Muscle of leg (tissue), 11 donors: ENCODE data around the gene PLCD1. TPM values are rescaled to one million over a fixed set of nuclear protein-coding genes. Genes with fewer than 3 reads are reported as not detected.
A peak's percentile ranks its signal among the peaks of the same experiment; 100 is the strongest.

Source experiments
- DNase-seq: peaks from one replicate; pipeline ENCODE4 v3.0.0; 2013
- H3K27ac ChIP-seq: one replicate; pipeline ENCODE4 v1.5.1; 2013; ENCODE audit warnings: mild to moderate bottlenecking, low read length, control low read depth
- H3K27me3 ChIP-seq: one replicate; pipeline ENCODE4 v1.6.1; 2013; ENCODE audit warnings: low read length; ENCODE audit not compliant: control insufficient read depth, insufficient read depth
- H3K36me3 ChIP-seq: one replicate; pipeline ENCODE4 v1.6.1; 2013; ENCODE audit warnings: low read length; ENCODE audit not compliant: control insufficient read depth, insufficient read depth
- H3K4me1 ChIP-seq: one replicate; pipeline ENCODE4 v1.6.1; 2013; ENCODE audit warnings: low read length; ENCODE audit not compliant: control insufficient read depth, insufficient read depth
- H3K4me3 ChIP-seq: one replicate; pipeline ENCODE4 v1.5.1; 2013; ENCODE audit warnings: low read length, control low read depth
- H3K9me3 ChIP-seq: replicated peaks from 2 replicates; pipeline ENCODE4 v1.6.1; 2013; ENCODE audit warnings: low read depth, low read length; ENCODE audit not compliant: control insufficient read depth
- WGBS: methylation state at CpG from one replicate; pipeline ENCODE4 v1.1.5; 2013; ENCODE audit warnings: missing lambda C conversion rate; ENCODE audit not compliant: insufficient coverage; 5-methylcytosine and 5-hydroxymethylcytosine counted together
- polyA plus RNA-seq, 8 donors: library from polyadenylated mRNA; unstranded; fragments of 120-200 nt; gene quantifications; one replicate each; pipeline versions ENCODE4 v1.2.1 to v1.2.3, GENCODE V29; 2013; ENCODE audit warnings: inconsistent platforms in 1 of 8, low replicate concordance in 1 of 8; ENCODE audit not compliant: insufficient read length in 8 of 8, insufficient read depth in 1 of 8
- total RNA-seq: library from RNA; stranded (reverse); fragments of 120-200 nt; gene quantifications from one replicate; pipeline ENCODE4 v1.2.4, GENCODE V29; 2013

Gene PLCD1
- total and polyA plus RNA-seq, 9 donors, result 7.9 to 16.4 (median 10.9) TPM

DNA sequence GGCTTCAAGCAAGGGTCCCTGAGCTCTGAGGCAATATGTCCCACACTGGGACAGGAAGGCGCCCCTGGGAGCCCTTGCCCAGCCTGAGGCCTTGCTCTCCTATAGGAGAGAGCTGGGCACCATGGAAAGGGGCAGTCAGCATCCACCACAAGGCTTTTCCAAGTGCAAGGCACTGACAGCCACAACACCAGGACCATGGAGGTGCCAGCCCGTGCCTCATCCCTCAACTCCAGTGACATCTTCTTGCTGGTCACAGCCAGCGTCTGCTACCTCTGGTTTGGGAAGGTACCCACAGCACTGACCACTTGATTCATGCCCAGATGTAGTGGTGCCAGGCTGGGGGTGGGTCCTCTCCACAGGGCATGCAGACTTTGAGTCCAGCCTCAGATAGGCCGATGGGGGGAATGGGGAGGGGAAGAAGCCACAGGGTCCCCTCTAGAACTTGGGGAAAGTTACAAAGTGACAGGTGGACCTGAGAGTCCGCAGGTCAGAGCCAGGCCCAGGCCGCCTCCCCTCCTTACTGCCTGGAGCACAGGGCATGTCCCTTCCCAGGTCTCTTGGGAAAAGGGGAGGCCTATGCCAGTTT lies 27.1 kb downstream of the PLCD1 start:
- 96% methylated on average over 6 of the region's 6 CpGs for WGBS
- H3K4me3 ChIP-seq, result no peak overlapping the region
- DNase-seq, result no peak
- H3K36me3 ChIP-seq, result peaks cover 54% of the 10 kb centered on the region
- H3K27me3 ChIP-seq, result no peaks in the 10 kb centered on the region
- H3K9me3 ChIP-seq, result no peaks in the 10 kb centered on the region
- peaks cover 19% of the 10 kb centered on the region for H3K4me1 ChIP-seq
- no peak overlapping the region for H3K27ac ChIP-seq

DNA sequence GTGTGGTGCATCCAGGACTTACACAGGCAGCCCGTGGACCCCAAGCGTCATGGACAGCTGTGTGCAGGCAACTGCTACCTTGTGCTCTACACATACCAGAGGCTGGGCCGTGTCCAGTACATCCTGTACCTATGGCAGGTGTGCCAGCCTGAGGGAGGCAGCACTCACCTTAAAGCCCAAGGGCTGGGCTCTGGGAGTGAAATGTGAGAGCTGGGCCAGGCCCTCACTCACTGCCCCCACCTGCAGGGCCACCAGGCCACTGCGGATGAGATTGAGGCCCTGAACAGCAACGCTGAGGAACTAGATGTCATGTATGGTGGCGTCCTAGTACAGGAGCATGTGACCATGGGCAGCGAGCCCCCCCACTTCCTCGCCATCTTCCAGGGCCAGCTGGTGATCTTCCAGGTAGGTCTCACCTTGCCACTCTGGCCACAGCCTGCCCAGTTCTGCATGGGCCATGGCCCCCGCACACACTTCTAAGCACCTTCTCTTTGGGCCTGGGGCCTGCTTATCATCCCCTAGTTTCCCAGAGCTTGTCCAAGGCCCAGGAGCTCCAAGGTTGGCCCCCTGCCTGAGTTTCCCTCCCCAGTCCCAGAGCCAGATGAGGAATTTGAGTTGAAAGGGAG lies 27.9 kb downstream of the PLCD1 start:
- Histone ChIP-seq H3K27me3 (no peaks in the 10 kb centered on the region), H3K4me3 (no peak overlapping the region), H3K9me3 (no peaks in the 10 kb centered on the region), H3K36me3 (peaks cover 51% of the 10 kb centered on the region), H3K27ac (no peak overlapping the region), H3K4me1 (peaks cover 21% of the 10 kb centered on the region)
- no peak for DNase-seq
- WGBS, result 79% methylated on average over 8 of the region's 9 CpGs

- H3K4me1 ChIP-seq, result peaks cover 21% of the 10 kb centered on the region
- no peak overlapping the region for H3K27ac ChIP-seq
- H3K27me3 ChIP-seq, result no peaks in the 10 kb centered on the region
- H3K4me3 ChIP-seq, result no peak overlapping the region
- peaks cover 51% of the 10 kb centered on the region for H3K36me3 ChIP-seq
- DNase-seq, result no peak
- WGBS, result 86% methylated on average over 6 of the region's 6 CpGs
- H3K9me3 ChIP-seq, result no peaks in the 10 kb centered on the region
Observed at GRCh38 chr3:38000965-38001455, 28.4 kb downstream of the PLCD1 start.

GRCh38 chr3:38000242-38000916 lies 29.1 kb downstream of the PLCD1 start:
- no peak for DNase-seq
- no peaks in the 10 kb centered on the region for H3K9me3 ChIP-seq
- H3K4me3 ChIP-seq, result no peak overlapping the region
- 89% methylated on average over 5 of the region's 6 CpGs for WGBS
- peaks cover 51% of the 10 kb centered on the region for H3K36me3 ChIP-seq
- H3K27ac ChIP-seq, result no peak overlapping the region
- H3K27me3 ChIP-seq, result no peaks in the 10 kb centered on the region
- peaks cover 21% of the 10 kb centered on the region for H3K4me1 ChIP-seq

DNA sequence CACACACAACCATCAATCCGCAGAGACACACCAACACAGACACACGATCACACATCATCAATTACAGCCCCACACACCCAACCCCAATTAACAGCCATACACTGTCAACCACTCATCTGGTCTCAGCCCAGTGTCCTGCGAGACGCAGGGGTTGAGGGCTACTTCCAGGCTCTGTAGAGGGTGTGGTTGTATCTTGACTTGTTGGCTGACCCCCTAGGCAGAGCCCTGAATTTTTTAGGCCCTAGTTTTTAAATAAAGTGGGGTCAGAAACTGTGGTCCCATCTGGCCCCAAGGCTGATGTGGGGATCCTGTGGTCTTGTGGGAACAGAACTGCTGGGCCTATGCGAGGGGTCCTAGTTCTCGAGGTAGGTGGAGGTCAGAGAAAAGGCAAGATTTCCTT lies 29.6 kb downstream of the PLCD1 start:
- peaks cover 21% of the 10 kb centered on the region for H3K4me1 ChIP-seq
- no peak for DNase-seq
- no peak overlapping the region for H3K27ac ChIP-seq
- no peak overlapping the region for H3K4me3 ChIP-seq
- 83% methylated on average over 1 of the region's 6 CpGs for WGBS
- no peaks in the 10 kb centered on the region for H3K9me3 ChIP-seq
- peaks cover 51% of the 10 kb centered on the region for H3K36me3 ChIP-seq
- no peaks in the 10 kb centered on the region for H3K27me3 ChIP-seq

GRCh38 chr3:37997791-37998370 lies 31.6 kb downstream of the PLCD1 start:
- Histone ChIP-seq H3K27ac (peak overlapping the region; percentile 90), H3K4me3 (no peak overlapping the region), H3K36me3 (peaks cover 48% of the 10 kb centered on the region), H3K9me3 (no peaks in the 10 kb centered on the region), H3K27me3 (no peaks in the 10 kb centered on the region), H3K4me1 (peaks cover 26% of the 10 kb centered on the region)
- WGBS, result 82% methylated on average over 2 of the region's 6 CpGs
- no peak for DNase-seq

DNA sequence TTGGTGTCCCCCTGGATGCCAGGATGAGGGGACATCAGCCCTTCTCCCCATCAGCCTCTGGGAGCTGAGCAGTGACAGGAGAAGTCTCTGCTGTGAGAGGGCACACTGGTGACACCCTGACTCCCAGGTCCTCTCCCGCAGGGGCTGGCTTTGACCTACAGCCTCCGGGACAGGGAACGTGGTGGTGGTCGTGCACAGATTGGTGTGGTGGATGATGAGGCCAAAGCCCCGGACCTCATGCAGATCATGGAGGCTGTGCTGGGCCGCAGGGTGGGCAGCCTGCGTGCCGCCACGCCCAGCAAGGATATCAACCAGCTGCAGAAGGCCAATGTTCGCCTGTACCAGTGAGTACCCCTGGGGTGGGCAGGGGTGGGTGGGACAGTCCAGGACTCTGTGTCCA lies 32.1 kb downstream of the PLCD1 start:
- DNase-seq, result no peak
- H3K36me3 ChIP-seq, result peaks cover 45% of the 10 kb centered on the region
- H3K4me1 ChIP-seq, result peaks cover 26% of the 10 kb centered on the region
- WGBS, result 97% methylated on average over 7 of the region's 10 CpGs
- H3K27ac ChIP-seq, result no peak overlapping the region
- H3K4me3 ChIP-seq, result no peak overlapping the region
- H3K27me3 ChIP-seq, result no peaks in the 10 kb centered on the region
- no peaks in the 10 kb centered on the region for H3K9me3 ChIP-seq

DNA sequence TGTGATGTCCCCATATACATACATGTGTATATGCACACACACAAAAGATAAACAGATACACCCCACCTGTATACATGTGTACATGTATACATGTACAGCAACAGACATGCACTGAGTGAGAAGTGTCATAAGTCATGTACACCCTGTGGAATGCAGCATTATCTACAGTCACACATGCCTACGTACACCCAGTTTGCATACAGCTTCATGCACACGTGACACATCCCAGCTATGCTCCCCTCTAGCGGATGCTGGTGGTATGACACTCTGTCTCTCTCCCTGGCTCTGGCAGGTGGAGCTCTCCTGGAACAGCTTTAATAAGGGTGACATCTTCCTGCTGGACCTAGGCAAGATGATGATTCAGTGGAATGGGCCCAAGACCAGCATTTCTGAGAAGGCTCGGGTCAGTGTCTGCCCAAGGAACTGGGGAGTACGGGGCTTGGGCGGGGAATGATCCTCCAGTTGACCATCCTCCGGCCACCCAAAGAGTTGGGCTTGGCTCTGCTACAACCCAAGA lies 32.6 kb downstream of the PLCD1 start:
- no peak overlapping the region for H3K27ac ChIP-seq
- H3K36me3 ChIP-seq, result peaks cover 41% of the 10 kb centered on the region
- H3K27me3 ChIP-seq, result no peaks in the 10 kb centered on the region
- H3K9me3 ChIP-seq, result no peaks in the 10 kb centered on the region
- DNase-seq, result peak; percentile 80
- 50% methylated on average over 6 of the region's 7 CpGs for WGBS
- peaks cover 26% of the 10 kb centered on the region for H3K4me1 ChIP-seq
- no peak overlapping the region for H3K4me3 ChIP-seq

DNA sequence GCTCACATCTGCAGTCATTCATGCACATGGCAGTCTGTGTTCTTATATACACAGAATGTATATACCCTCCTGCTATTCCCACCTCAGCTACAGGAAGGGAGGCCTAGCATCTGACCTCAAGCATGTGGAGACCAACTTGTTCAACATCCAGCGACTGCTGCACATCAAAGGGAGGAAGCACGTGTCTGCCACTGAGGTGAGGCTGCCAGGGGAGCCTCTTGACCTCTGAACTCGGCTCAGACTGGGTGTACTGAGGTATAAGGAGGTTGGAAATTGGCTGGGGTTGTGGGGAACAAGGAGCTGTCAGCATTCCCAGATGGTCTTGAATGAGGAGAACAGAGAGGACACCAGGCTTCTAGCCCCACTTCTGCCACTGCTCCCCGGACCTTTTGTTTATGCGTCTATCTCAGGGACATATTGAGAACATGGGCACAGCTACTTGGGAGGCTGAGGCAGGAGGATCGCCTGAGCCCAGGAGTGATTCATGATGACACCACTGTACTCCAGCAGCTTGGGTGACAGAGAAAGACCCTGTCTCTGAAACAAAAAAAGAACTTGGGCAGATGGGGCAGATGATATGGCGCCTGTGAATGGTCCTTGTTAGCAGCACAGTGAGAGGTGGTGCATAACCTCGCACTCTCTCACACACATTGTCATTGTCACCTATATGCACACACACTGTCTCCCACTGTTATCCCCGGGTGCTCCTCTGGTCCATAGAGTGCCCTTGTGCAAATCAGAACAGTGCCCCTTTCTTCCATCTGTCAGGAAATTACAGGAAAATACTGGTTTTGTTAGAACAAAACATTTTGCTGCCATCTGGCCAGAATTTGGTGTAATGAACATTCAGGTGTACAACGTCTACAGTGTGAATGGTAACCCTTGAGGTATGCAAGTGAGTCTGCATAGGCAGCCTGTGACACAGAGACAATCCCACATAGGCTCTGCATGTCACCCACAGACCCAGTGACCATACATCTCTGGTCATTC lies 33.5 kb downstream of the PLCD1 start:
- 77% methylated on average over 5 of the region's 10 CpGs for WGBS
- no peak overlapping the region for H3K4me3 ChIP-seq
- no peaks in the 10 kb centered on the region for H3K27me3 ChIP-seq
- peaks cover 32% of the 10 kb centered on the region for H3K36me3 ChIP-seq
- no peak for DNase-seq
- H3K4me1 ChIP-seq, result peaks cover 27% of the 10 kb centered on the region
- H3K9me3 ChIP-seq, result no peaks in the 10 kb centered on the region
- H3K27ac ChIP-seq, result no peak overlapping the region
